Stomach (tissue), 4 donors: ENCODE results near the gene TJP1.

Experiments
- CTCF ChIP-seq, 7 experiments: fragments of 450-650 bp in 4 of 7; fragments of 200-600 bp in 3 of 7; sonication (generic) in 3 of 7; IDR thresholded peaks; one replicate each; pipeline ENCODE4 v1.5.1; 2016 to 2019; ENCODE audit warnings: antibody characterized with exemption in 7 of 7, control low read depth in 2 of 7, mild to moderate bottlenecking in 1 of 7
- POLR2A ChIP-seq, 4 donors: fragments of 450-650 bp; IDR thresholded peaks; one replicate each; pipeline ENCODE4 v1.6.1; 2016; ENCODE audit warnings: antibody characterized with exemption in 4 of 4, control low read depth in 2 of 4, mild to moderate bottlenecking in 1 of 4, moderate library complexity in 1 of 4

- no peak for TF ChIP-seq CTCF (IDR thresholded peaks at IDR 0.05)
- TF ChIP-seq POLR2A (IDR thresholded peaks at IDR 0.05) = no peak
Observed at GRCh38 chr15:29692527-29692926, 129.7 kb downstream of the TJP1 start.
